ENCODE measurements around the gene CELF4. TPM values are rescaled to one million over a fixed set of nuclear protein-coding genes. Genes with fewer than 3 reads are reported as not detected.

Gene CELF4
- total RNA-seq, 2 donors from 2014 or later = 0.32 to 0.79 TPM

GRCh38 chr18:37328946-37329719 lies 236.5 kb downstream of the CELF4 start:
- DNase-seq (no peak), ATAC-seq (no peak)
- intact Hi-C loops (cut with DNase I) = no loop called here

DNA sequence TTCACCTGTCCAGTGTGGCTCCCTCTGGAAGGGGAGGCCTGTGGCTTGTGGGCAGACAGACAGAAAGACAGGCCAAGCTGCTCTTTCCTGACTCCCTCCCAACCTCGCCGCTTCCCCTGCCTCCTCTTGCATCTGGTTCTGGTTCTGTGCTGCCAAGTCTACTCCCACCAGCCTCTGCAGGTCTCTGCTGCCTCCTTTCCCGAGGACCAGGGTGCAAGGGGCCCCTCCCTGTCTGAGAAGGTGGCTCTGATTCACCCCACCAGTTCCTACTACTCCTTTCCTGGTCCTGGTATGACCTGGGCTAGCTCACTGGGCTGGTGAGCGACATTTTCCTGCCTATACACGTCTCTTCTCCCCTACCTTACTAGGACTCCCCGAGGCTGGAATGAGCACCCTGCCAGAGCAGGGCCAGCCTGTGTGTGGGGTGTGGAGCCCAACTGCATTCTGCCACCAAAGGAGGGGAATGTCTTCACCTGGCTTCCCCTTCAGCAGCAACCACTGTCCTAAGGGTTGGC lies 238.5 kb downstream of the CELF4 start:
- ATAC-seq = no peak
- DNase-seq = no peak
- intact Hi-C loops (cut with DNase I) = no loop called here

DNA sequence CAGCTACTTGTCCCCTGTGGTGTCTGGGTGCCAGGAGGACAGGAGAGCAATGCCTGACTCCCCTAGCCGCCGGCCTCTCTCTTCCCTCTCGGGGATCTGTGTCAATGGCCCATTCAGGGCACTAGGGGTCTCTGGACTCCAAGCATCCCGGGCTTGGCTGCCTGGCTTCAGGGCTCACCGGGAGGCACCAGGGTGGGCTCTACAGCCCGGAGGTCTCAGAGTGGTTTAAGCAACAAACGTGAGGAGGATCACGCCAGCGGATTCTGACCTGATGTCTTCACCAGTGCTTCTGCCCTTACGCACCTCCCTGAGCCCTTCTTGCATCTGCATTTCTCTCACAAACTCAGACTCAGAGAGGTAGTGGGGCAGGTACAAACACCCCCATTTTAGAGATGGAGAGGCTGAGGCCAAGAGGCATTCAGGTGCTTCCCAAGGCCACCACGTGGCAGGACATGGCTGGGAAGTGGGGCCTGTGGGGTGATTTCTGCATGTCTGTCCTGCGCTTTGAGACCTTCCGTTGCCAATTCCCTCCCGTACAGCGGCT lies 243.0 kb downstream of the CELF4 start:
- ATAC-seq (peak; percentile 35 to 60), DNase-seq (peak; percentile 42)

DNA sequence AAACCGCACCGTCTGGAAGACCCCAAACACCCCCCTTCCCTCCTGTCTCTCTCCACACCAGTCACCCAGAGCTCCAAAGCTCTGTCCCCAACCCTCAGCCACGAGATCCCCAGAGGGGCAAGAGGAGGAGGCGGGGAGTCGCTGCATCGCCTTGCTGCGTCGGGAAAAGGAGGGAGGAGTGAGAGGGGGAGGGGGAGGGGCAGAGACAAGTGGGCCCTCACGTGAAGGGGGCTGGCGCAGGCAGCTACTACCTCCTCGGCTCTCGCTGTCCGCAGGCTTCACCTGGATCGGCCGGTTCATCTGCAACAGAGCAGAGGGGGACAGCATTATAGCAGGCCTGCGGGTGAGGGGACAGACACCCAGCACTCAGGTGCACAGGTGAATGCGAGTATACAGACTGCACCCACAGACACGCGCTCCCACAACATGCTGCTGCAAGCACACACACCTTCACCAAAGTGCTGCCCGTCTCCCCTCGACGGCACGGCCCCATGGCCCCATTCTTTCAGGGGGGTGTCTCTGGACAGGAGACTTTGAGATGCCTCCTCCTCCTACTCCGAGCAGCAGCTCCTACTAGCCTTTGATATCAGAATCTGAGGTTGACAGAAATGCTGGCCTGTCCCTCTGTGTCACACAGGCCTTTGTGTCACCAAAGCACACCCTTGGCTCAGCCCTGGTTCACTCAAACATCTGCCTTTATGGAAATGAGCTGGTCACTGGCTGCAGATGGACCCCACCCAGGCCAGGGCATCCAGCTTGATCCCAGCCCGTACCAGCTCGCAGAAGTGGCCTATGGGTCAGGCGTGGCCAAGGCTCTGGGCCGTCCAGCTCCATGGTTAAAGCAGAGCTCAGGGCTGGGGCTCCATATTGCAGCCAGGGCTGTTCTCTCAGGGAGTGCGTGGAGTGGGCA lies 243.8 kb downstream of the CELF4 start:
- ATAC-seq (no peak), DNase-seq (no peak)
- intact Hi-C loops (cut with DNase I) = no loop called here

More for the DNA sequence above, 243.0 kb downstream of the CELF4 start:
- intact Hi-C loops (cut with DNase I) = no loop called here

- intact Hi-C loops (cut with DNase I) = no loop called here
- no peak for ATAC-seq
- DNase-seq = no peak
These were observed 245.3 kb downstream of the CELF4 start for GRCh38 chr18:37320317-37320716.

DNA sequence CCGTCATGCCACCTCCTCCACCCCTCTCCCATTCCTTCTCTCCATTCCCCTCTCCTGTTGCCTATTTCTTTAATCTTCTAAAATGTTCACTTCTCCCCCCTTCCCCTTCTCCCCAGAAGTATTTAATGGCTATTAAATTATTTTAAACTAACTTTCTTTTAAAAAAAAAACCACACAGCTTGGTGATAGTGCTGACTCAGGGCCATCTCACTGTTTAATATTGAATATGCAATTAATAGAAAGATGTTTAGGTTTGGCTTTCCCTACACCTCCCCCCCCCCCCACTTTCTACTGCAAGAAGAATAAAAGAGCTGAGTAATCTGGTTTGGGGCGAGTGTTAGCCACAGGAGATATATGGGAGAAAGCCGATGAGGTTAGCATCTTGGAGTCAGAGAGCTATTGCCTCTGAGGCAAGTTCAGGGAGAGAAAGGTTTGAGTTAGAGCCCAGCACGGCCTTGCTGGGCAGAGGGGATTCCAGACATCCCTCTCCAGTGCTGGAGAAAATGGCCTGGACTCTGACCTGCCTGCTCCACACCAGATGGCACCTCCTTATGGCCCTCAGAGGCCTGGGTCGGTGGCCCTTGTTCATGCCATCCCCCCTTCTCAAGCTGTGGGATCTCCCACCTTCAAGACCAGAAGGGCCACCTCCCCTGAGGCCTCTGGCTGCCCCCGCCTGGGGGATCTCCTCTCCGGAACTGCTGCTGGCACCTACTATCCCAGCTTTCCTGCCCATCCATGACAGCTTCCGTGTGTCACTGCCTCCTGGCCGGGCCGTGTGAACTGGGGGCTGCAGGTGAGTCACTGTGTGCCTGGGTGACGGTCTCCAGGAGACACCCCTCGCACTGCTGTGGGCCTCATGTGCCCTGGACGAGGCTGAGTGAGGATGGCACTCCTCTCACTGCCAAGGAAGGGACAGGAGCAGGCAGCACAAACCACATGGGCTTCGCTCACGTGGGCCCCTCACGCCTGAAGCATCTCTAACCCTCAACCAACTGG lies 246.9 kb downstream of the CELF4 start:
- no peak for DNase-seq
- ATAC-seq = no peak
- intact Hi-C loops (cut with DNase I) = no loop called here

DNA sequence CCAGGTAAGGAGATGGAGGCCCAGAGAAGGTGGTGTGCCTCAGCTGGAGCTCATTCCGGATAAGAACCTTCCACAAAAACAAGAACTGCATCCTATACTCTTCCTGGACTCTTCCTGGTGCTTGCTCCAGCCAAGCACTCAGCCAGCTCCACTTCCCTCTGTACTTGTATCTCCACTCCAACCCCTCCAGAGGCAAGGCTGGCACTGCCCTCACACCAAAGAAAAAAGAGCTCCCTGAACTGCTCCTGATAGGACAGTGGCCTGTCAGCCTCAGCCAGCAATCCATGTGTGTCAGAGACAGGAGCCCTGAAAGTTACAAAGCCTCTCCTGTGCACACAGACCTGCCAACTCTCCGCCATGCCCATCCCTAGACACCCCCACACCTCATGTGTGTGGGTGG lies 248.1 kb downstream of the CELF4 start:
- no peak for ATAC-seq
- no peak for DNase-seq
- intact Hi-C loops (cut with DNase I) = no loop called here

DNA sequence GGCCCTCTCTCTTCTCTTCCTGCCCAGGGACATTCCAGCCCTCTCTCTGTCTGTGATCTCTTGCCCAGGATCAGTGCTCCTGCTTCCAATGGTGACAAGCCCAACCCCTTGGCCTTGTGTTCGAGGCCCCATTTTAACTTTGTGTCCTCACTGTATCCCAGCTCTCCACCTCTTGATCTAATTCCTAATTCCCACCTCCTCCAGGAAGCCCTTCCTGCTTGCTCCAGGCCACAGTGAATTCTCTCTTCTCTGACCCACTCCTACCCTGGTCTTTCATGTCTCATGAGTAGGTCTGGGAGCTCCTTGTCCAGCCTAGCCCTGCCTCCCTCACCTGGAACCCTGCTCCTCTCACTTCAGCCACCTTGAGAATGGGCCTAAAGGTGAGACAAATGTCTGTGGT lies 249.1 kb downstream of the CELF4 start:
- intact Hi-C loops (cut with DNase I) = no loop called here
- DNase-seq (no peak), ATAC-seq (no peak)

- intact Hi-C loops (cut with DNase I) = no loop called here
- DNase-seq = no peak
- no peak for ATAC-seq
These were observed 249.7 kb downstream of the CELF4 start for GRCh38 chr18:37315935-37316334.

DNA sequence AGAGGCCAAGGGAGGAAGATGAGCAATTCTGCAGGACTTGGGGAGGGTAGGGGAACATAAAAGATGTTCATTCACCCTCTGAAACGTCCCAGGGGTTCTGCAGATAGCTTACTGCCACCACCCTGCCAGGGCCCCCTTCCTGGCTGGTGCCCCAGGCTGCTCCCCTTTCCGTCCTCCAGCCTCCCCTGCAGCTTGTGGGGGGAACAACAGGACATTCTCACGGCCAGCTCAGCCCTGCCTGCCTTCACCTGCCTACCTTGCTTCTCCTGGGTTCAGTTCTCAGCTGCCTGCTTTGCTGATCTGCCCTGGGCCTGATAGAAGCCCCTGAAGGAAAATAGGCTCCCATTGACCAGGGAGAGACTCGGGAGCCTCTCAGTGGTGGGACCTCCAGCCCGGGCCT lies 251.1 kb downstream of the CELF4 start:
- DNase-seq (no peak), ATAC-seq (no peak)
- intact Hi-C loops (cut with DNase I) = no loop called here

GRCh38 chr18:37313624-37314023 lies 252.0 kb downstream of the CELF4 start:
- ATAC-seq (no peak), DNase-seq (no peak)
- intact Hi-C loops (cut with DNase I) = no loop called here

- intact Hi-C loops (cut with DNase I) = no loop called here
- ATAC-seq (no peak), DNase-seq (no peak)
These were observed 255.7 kb downstream of the CELF4 start for GRCh38 chr18:37309861-37310260.

DNA sequence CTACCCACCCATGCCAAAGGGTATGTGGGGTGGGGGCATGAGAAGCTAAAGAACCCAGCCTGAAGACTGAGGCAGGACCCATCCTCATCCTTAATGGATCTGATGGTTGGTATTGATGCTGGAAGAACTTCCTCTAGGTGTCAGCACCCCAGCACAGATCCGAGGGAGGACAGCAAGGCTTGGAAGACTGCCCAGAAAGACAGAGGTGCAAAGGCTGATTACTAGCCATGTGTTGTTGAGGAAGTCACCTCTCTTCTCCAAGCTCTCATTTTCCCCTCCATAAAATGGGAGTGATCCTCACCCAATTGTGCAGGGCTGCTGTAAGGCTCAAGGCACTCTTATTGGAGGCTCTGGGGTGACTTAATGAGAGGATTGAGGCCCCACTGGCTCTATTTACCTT lies 256.5 kb downstream of the CELF4 start:
- intact Hi-C loops (cut with DNase I) = no loop called here
- no peak for ATAC-seq
- DNase-seq = no peak

DNA sequence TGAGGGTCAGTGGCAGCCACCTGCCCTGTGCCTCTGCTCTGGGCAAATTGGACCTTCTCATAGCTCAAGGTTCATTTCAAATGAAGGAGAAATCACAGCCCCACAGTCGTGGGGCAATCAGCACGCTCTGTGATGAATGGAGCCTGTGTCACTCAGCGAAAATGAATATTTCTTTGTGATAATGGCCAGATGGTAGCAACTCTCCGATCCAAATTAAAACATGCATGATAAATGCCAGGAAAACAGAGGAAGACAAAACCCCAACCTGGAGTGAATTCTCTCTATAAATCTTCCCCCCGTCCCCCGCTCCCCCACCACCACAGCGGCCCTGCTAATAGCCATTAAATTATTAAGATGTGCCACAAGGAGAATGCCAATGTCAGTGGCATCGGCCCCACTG lies 258.4 kb downstream of the CELF4 start:
- ATAC-seq (no peak), DNase-seq (no peak)
- intact Hi-C loops (cut with DNase I) = no loop called here

GRCh38 chr18:37306432-37306831 lies 259.2 kb downstream of the CELF4 start:
- intact Hi-C loops (cut with DNase I) = no loop called here
- ATAC-seq (no peak), DNase-seq (no peak)

DNA sequence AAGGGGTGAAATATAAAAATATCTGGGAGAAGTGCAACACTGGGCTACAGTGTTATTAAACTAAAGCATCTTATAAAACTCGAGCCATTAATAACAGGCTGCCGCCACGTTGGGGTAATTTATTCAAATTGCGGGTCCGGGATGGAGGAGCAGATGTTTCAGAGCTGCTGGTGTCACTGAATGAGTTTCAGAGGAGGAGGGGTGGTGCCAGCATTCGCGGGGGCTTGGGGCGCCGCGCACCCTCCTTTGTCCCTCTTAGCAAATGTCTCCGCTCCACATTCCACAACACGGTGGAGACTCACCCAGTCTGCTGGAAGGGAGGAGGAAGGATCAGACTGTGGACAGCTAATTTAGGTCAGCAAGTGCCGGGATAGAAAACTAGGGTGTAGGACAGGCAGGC lies 260.5 kb downstream of the CELF4 start:
- DNase-seq (no peak), ATAC-seq (no peak)
- intact Hi-C loops (cut with DNase I) = no loop called here

- intact Hi-C loops (cut with DNase I) = no loop called here
- no peak for DNase-seq
- no peak for ATAC-seq
These were observed 261.5 kb downstream of the CELF4 start for GRCh38 chr18:37304012-37304680.

DNA sequence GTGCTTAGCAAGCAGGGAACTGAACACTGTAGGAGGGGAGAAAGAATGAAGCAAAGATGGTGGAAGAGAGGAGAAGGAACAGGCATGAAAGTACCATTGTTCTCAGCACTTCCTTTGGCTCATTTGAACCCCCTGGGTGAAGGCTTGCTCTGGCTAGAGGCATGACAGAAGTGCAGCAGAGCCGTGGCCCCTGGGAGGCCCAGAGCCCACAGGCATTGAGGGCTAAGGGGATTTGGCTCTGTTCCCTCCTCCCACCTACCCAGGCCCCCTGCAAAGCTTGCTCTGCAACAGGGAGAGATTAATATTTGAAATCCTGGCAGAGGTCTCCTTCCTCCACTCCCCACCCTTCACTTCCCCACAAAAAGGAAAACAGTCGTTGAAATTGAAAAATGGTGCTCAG lies 262.6 kb downstream of the CELF4 start:
- no peak for DNase-seq
- ATAC-seq = no peak
- intact Hi-C loops (cut with DNase I) = no loop called here

All from left cardiac atrium (tissue), 4 donors.